ENCODE measurements around the gene DOCK1.

Gene DOCK1

DNA sequence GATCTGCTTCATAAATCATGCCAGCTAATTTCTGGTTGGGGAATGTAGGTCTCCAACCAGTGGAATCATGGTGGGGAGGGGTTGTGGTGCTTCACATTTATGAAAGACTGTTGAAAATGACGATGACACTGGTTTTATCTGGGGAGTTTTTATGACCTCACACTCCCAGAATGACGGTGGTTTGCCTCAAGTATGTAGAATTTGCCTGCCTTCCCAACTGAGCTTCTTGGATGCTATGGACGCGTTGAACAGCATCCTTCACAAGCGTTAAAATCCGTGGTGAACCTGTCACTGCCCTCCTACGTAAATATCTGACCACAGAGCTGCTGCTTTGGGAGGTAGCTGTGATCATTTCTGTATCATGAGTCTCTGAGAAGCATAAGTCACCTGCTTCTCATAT is 287.9 kb downstream of the DOCK1 start:
- DNase-seq: no peak

DNA sequence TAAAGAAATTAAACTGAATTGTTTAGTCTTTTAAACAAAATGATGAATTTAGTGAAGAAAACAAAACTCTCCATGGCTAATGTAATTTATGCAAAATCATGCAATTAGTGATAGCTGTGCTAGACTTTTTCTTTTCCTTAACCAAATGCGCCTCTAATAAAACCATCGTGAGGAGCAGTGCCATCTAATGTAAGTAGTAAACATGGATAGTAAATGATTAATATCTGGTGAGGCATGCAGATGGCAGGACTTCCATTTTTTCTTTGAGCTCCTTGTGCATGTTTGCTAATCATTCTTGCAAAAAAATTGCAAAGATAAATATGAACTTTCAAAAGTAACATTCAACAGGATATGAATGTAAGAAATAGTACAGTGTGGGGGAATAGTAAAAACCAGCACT is 288.9 kb downstream of the DOCK1 start:
- DNase-seq: no peak

DNA sequence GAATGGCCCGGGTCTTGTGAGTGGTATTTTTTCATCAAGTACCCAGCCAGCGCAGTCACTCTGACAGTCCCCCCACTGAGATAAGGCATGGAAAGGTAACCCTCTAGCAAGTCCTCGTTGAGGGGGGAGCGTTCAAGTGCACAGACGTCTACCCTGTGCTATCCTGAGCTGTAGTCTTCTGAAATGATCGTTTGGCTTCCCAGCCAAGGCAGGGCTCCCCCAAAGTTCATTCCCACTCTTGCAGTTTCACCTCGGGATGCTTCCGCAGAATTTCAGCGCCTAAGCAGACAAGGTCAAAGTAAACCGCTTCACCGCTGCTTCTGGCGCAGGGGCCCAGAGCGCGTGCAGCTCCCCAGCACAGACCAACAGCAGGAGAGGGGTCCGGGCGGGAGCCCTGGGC is 289.4 kb downstream of the DOCK1 start:
- DNase-seq: no peak

- DNase-seq: no peak
Observed at GRCh38 chr10:127195041-127195506, 289.8 kb downstream of the DOCK1 start.

- no peak for DNase-seq
Observed at GRCh38 chr10:127195571-127196281, 290.5 kb downstream of the DOCK1 start.

GRCh38 chr10:127196282-127197153 is 291.3 kb downstream of the DOCK1 start, which contains the start of gene INSYN2A:
Gene INSYN2A, minus strand, starts transcription at chr10:127196591. Its CDS starts 20,196 bp downstream, at chr10:127176395.
- DNase-seq: peak; percentile 66

GRCh38 chr10:127197154-127197432 is 291.9 kb downstream of the DOCK1 start:
- peak; percentile 55 for DNase-seq

GRCh38 chr10:127198307-127198706 is 293.1 kb downstream of the DOCK1 start:
- no peak for DNase-seq

DNA sequence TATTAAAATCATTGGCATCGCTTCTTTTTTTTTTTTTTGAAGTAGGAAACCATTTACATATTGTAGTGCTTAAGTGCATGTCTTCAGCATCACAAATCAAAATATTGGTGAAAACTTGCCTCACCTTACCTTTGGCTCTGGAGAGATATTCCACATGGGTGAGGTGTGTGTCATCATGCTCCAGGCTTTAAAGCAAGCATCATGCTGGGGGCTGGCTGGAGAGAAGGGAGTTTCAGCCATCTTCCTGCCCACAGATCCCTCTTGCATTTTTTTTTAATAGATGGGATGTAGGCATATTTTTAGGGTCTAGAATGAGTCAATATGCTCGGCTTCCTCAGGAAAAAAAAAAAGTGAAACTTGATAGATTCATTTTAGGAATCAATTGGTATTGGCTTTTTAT is 293.5 kb downstream of the DOCK1 start:
- no peak for DNase-seq

- no peak for DNase-seq
Observed at GRCh38 chr10:127200646-127201045, 295.4 kb downstream of the DOCK1 start.

DNA sequence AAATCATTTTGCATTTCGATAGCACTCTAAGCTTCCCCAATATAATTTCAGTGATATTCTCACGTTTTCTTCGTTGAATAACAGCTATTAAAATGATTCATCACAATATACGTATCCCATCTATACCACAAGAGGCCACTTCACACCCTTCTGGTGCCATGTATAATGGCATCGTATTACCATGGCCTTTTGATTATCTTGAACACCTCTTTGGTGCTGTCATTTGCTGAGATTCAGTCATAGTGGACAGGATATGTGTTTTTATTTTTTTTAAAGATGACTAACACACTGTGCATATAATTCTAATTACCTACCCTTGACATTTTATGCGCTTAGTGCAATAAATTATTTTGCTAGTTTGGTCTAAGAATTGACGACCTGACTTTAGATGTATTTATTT is 297.8 kb downstream of the DOCK1 start:
- no peak for DNase-seq

- DNase-seq: no peak
Observed at GRCh38 chr10:127207081-127207480, 301.9 kb downstream of the DOCK1 start.

DNA sequence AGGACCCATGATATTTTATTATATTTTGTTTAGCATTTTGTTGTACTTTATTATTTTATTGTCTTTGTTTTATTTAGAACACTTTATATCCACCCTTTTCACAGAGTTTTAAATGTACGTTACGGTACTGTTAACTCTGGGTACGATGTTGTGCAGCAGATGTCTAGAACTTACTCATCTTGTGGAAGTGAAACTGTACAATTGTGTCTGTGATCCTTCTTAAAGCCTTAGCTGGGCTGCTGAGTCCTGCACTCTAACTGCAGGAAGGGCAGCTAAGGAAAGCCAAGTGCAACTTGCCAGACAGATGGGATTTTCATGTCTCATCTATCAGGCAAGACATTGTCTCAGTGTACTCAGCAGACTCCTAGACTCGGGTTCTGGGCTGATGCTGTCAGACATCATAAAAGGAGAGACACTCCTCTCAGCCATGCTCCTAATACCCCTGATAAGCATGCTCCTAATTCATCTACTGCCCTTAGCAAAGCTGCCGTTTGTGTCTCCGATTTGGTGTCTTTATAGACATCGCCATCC is 305.8 kb downstream of the DOCK1 start:
- no peak for DNase-seq

DNA sequence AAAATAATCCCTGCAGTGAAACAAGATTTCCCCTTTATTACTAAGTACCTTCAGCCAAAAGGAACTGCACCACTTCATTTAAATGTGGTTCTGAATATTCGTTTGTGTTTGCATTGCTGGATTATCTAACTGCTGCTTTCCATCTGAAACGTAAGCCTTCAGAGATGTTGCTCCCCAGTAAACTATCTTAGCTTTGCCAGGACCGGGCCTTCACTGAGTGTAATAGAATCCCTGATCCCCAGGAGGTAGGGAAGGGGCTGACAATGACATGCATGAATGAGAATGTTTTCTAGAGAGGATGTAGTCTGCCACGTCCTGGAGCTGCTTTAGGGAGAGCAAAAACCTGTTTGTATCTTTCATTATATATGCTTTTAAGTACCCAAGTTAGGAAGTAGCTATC is 310.6 kb downstream of the DOCK1 start:
- DNase-seq: no peak

DNA sequence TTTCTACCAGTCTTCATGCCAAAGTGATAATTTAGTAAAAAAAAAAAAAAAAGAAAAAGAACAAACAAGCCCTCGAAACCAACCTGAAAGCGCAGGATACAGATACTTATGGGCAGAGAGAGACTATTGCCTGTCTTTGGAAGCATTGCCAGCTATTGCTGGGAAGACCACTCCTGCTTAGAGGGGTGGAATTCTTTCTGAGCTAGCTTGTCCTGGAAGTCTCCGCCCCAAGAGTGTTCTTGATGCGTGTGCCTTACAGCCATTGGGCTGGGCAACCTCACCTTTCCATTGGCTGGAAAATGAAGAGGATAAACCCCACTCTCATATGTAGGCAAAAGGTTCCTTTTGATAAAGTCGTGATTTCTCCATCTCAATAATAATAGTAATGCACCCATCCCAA is 311.0 kb downstream of the DOCK1 start:
- no peak for DNase-seq

- DNase-seq: no peak
Observed at GRCh38 chr10:127216786-127217185, 311.6 kb downstream of the DOCK1 start.

GRCh38 chr10:127218658-127219057 is 313.4 kb downstream of the DOCK1 start:
- no peak for DNase-seq

DNA sequence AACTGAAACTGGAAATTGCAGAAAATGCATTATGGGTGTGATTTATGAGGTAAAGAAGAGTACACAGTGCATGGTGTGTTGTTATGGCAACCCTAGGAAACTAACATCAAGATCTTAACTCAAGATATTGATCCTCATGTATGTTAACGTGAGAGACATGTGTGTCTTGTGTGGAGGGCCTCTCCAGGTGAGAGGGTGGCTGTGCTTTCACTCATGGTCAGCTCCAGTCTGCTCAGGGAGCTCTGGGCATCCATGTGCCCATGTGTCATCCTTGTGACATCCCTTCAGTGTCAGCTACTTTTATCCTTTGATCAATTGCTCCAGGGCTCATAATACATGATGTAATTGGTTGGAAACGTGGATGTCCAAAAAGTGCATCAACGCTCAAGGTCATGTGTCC is 316.1 kb downstream of the DOCK1 start:
- DNase-seq: no peak

GRCh38 chr10:127227027-127227426 is 321.8 kb downstream of the DOCK1 start:
- DNase-seq: no peak

GRCh38 chr10:127227663-127228062 is 322.4 kb downstream of the DOCK1 start:
- no peak for DNase-seq

DNA sequence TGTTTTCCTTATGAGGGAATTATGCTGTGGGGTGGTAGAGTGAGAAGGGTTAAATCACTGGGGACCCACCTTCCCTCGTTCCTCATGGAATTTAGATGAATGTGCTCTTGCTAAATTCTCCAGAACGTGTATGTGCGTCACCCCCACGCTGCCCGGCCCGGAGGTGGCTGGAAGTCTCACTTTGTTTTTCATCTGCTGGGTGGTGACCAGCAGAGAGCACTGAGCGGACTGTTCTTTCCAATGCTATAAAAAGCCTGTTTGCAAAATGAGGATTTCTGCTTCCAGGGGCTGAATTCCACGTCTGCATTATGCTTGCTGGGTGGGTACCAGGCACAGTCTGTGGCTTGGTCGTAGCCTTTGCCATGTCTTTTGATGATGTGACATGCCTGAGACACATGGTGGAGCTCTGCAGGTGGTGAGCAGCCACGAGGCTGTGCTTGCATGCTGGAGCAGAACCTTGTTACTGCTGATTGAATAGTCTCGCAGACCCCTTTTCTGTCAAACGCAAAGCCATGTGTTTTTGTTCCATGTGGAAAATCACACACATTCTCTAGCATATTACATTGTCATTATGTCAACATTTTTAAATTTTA is 323.1 kb downstream of the DOCK1 start:
- peak; percentile 7 for DNase-seq

GRCh38 chr10:127234306-127234800 is 329.1 kb downstream of the DOCK1 start:
- no peak for DNase-seq

DNA sequence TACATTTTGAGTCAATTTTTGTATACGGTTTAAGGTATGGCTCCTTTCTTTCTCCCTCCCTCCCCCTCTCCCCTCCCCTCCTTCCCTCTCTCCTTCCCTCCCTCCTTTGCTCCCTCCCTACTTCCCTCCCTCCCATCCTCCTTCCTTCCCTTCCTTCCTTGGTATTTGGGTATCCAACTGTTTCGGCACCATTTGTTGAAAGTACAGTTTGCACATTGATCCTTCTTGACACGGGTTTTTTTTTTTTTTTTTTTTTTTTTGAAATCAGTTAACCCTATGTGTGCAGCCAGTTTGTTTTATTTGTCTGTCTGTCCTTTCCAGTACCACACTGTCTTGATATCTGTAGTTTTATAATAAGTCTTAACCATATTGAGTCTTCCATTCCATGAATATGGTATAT is 331.0 kb downstream of the DOCK1 start:
- DNase-seq: no peak

- no peak for DNase-seq
Observed at GRCh38 chr10:127242914-127243313, 337.7 kb downstream of the DOCK1 start.

All from NCI-H146 (cell line).